Cardiac fibroblast (primary cell): ENCODE data around the gene CYB5RL.
A peak's percentile ranks its signal among the peaks of the same experiment; 100 is the strongest.

ENCODE experiments used
- DNase-seq, 2 donors: peaks; one replicate each; pipeline versions ENCODE4 v3.0.0 to v3.0.0-alpha.2; 2010; ENCODE audit warnings: low read depth in 2 of 2
- H3K4me3 ChIP-seq, 2 donors: replicated peaks in 1 of 2; 1 replicate in 1 of 2; 2 replicates in 1 of 2; pipeline ENCODE4 v1.5.1; 2011; ENCODE audit warnings: low read depth in 2 of 2, low read length in 2 of 2, mild to moderate bottlenecking in 2 of 2, moderate library complexity in 1 of 2
- TF ChIP-seq, protein P1 (sequence below): IDR thresholded peaks from one replicate; pipeline ENCODE4 v1.5.1; 2011; ENCODE audit warnings: low read depth, mild to moderate bottlenecking, low read length, inconsistent platforms

Gene CYB5RL

DNA sequence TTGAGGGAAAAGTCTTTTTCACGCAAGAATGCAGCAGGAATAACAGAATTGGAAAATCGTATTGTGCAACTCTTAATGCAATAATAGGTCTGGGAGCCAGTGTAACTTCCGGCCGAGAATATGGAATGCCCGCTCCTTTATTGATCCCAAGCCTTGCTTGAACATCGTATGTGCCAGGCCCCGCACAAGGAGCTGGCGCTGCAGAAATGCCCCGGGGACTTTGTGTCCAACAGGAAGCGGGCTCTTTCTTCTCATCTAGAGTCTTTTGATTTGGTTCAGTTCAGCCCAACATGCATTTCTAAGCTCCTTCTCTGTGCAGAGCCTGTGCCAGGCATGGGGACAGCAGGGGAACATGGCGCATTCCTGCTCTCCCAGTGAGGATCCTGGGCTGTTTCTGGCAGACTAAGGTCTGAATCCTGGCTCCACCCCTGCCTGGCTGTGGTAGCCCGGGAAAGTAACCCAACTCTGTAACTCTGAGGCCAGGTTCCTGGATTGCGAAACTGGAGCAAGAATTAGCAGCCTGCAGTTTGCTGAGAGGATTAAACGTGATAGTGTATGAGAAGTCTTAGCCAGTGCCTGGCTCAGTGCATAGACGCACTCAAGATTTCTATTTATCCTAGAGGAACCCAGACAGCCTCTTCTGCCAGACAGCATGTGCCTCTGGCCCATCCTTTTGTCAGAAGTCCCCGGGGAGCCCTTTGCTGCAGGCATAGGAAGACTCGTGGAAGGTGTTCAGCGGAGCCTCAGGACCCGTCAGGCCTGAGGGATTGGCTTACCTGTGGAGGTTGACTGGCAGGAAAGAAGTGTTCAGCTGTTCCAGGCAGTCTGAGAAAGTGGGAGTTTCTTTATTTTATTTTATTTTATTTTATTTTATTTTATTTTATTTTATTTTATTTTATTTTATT lies 46.0 kb downstream of the CYB5RL start:
- TF ChIP-seq, protein P1, sequence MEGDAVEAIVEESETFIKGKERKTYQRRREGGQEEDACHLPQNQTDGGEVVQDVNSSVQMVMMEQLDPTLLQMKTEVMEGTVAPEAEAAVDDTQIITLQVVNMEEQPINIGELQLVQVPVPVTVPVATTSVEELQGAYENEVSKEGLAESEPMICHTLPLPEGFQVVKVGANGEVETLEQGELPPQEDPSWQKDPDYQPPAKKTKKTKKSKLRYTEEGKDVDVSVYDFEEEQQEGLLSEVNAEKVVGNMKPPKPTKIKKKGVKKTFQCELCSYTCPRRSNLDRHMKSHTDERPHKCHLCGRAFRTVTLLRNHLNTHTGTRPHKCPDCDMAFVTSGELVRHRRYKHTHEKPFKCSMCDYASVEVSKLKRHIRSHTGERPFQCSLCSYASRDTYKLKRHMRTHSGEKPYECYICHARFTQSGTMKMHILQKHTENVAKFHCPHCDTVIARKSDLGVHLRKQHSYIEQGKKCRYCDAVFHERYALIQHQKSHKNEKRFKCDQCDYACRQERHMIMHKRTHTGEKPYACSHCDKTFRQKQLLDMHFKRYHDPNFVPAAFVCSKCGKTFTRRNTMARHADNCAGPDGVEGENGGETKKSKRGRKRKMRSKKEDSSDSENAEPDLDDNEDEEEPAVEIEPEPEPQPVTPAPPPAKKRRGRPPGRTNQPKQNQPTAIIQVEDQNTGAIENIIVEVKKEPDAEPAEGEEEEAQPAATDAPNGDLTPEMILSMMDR: no peak
- peak; percentile 64 to 84 for DNase-seq
- H3K4me3 ChIP-seq: no peak overlapping the region

DNA sequence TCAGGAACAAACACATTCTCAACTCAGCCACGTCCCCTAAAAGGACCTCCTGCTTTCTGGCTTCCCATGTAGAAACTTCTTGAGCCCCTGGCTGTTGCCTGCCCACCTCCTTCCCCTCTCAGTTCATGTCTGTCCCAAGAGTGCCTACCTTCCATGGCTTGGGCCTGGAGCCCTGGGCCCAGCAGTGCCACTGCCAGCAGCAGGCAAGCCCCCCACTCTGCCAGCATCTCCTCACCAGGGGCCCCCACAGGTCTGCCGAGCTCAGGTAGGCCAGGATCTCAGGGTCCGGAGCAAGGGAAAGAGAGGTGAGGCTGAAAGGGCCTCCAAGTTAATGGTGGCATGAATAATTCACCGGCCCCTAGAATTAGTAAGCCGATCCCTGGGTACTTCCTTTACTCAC lies 47.1 kb downstream of the CYB5RL start, which contains the start of gene CDCP2:
Gene CDCP2 (minus strand): TSS at position 305 of the 400 bp plus-strand sequence. CDS start 78 bp downstream, at position 227.
- H3K4me3 ChIP-seq: no peak within 1 kb of the TSS
- DNase-seq: no peak
- TF ChIP-seq, protein P1: no peak

DNA sequence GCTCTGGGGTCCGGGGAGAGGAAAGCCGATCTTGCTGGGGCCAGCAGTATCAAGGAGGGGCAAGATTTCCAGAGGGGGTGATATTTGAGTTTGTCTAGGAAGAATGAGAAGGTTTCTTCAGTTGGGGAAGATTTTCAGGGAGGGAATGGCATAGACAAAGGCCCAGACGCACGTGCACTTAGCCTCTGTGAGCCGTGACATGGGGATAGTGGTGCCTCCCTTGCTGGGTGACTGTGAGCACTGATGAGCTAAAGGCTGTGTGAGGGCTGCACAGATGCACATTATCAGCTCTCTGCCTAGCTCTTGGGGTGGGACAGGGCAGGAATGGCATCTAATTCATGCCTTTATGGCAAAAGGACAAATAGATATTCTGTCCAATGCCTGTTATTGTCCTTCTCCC lies 48.8 kb downstream of the CYB5RL start:
- no peak for DNase-seq
- H3K4me3 ChIP-seq: no peak overlapping the region
- TF ChIP-seq, protein P1: no peak
